ENCODE results near the gene CARD14. TPM values are rescaled to one million over a fixed set of nuclear protein-coding genes. Genes with fewer than 3 reads are reported as not detected.
A peak's percentile ranks its signal among the peaks of the same experiment; 100 is the strongest.

CARD14 gene
- total RNA-seq, 1 donor from 2014 or later = 0.30 TPM

- H3K27ac Mint-ChIP-seq (ENCODE audit: unreplicated experiment) = no peak overlapping the region
- TF ChIP-seq CTCF (IDR thresholded peaks at IDR 0.05) = no peak
- no peaks in the 10 kb centered on the region for H3K27me3 Mint-ChIP-seq (ENCODE audit: low read depth)
- no peaks in the 10 kb centered on the region for H3K4me1 Mint-ChIP-seq (ENCODE audit: low read depth)
- no peaks in the 10 kb centered on the region for H3K9me3 Mint-ChIP-seq (ENCODE audit: low read depth)
- DNase-seq (ENCODE audit: low spot score) = peak; percentile 81
- H3K4me3 Mint-ChIP-seq (ENCODE audit: unreplicated experiment) = no peak overlapping the region
- H3K36me3 Mint-ChIP-seq (ENCODE audit: low read depth) = peaks cover 16% of the 10 kb centered on the region
Measured at GRCh38 chr17:80244871-80245509, 75.2 kb downstream of the CARD14 start.

- Mint-ChIP-seq H3K36me3 (ENCODE audit: low read depth) (peaks cover 16% of the 10 kb centered on the region), H3K27me3 (ENCODE audit: low read depth) (no peaks in the 10 kb centered on the region), H3K4me1 (ENCODE audit: low read depth) (no peaks in the 10 kb centered on the region), H3K9me3 (ENCODE audit: low read depth) (no peaks in the 10 kb centered on the region), H3K27ac (ENCODE audit: unreplicated experiment) (no peak overlapping the region), H3K4me3 (ENCODE audit: unreplicated experiment) (no peak overlapping the region)
- no peak for DNase-seq (ENCODE audit: low spot score)
- TF ChIP-seq CTCF (IDR thresholded peaks at IDR 0.05) = no peak
Measured at GRCh38 chr17:80245566-80246265, 75.9 kb downstream of the CARD14 start.

GRCh38 chr17:80246266-80246681, 76.4 kb downstream of the CARD14 start:
- no peaks in the 10 kb centered on the region for H3K9me3 Mint-ChIP-seq (ENCODE audit: low read depth)
- H3K4me1 Mint-ChIP-seq (ENCODE audit: low read depth) = no peaks in the 10 kb centered on the region
- no peaks in the 10 kb centered on the region for H3K27me3 Mint-ChIP-seq (ENCODE audit: low read depth)
- H3K27ac Mint-ChIP-seq (ENCODE audit: unreplicated experiment) = no peak overlapping the region
- TF ChIP-seq CTCF (IDR thresholded peaks at IDR 0.05) = no peak
- H3K36me3 Mint-ChIP-seq (ENCODE audit: low read depth) = peaks cover 12% of the 10 kb centered on the region
- H3K4me3 Mint-ChIP-seq (ENCODE audit: unreplicated experiment) = no peak overlapping the region
- no peak for DNase-seq (ENCODE audit: low spot score)

GRCh38 chr17:80246726-80247125, 76.9 kb downstream of the CARD14 start:
- Mint-ChIP-seq H3K27ac (ENCODE audit: unreplicated experiment) (no peak overlapping the region), H3K4me1 (ENCODE audit: low read depth) (no peaks in the 10 kb centered on the region), H3K27me3 (ENCODE audit: low read depth) (no peaks in the 10 kb centered on the region), H3K4me3 (ENCODE audit: unreplicated experiment) (no peak overlapping the region), H3K36me3 (ENCODE audit: low read depth) (peaks cover 9% of the 10 kb centered on the region), H3K9me3 (ENCODE audit: low read depth) (no peaks in the 10 kb centered on the region)
- DNase-seq (ENCODE audit: low spot score) = no peak
- no peak for TF ChIP-seq CTCF (IDR thresholded peaks at IDR 0.05)

- H3K27ac Mint-ChIP-seq (ENCODE audit: unreplicated experiment) = no peak overlapping the region
- H3K27me3 Mint-ChIP-seq (ENCODE audit: low read depth) = no peaks in the 10 kb centered on the region
Measured at GRCh38 chr17:80247561-80247960, 77.7 kb downstream of the CARD14 start.

More at GRCh38 chr17:80247561-80247960, 77.7 kb downstream of the CARD14 start:
- Mint-ChIP-seq H3K4me1 (ENCODE audit: low read depth) (no peaks in the 10 kb centered on the region), H3K9me3 (ENCODE audit: low read depth) (no peaks in the 10 kb centered on the region), H3K4me3 (ENCODE audit: unreplicated experiment) (no peak overlapping the region), H3K36me3 (ENCODE audit: low read depth) (peaks cover 7% of the 10 kb centered on the region)
- no peak for TF ChIP-seq CTCF (IDR thresholded peaks at IDR 0.05)
- no peak for DNase-seq (ENCODE audit: low spot score)
